ENCODE measurements around the gene KRTAP10-8.

The KRTAP10-8 gene

GRCh38 chr21:44581158-44581557 lies 30.7 kb upstream of the KRTAP10-8 start:
- no peak for TF ChIP-seq CTCF (IDR thresholded peaks at IDR 0.05; ENCODE audit: borderline replicate concordance, control extremely low read depth, extremely low read depth, insufficient read depth, missing control alignments)
- in situ Hi-C loops (cut with MboI; ENCODE audit: low sequenced_read_pairs, unreplicated experiment) = no loop called here
- DNase-seq (ENCODE audit: low spot score) = no peak

GRCh38 chr21:44582055-44582454 lies 29.8 kb upstream of the KRTAP10-8 start:
- DNase-seq (ENCODE audit: low spot score) = no peak
- in situ Hi-C loops (cut with MboI; ENCODE audit: low sequenced_read_pairs, unreplicated experiment) = no loop called here
- no peak for TF ChIP-seq CTCF (IDR thresholded peaks at IDR 0.05; ENCODE audit: borderline replicate concordance, control extremely low read depth, extremely low read depth, insufficient read depth, missing control alignments)

GRCh38 chr21:44583089-44583799 lies 28.6 kb upstream of the KRTAP10-8 start:
- TF ChIP-seq CTCF (IDR thresholded peaks at IDR 0.05; ENCODE audit: borderline replicate concordance, control extremely low read depth, extremely low read depth, insufficient read depth, missing control alignments) = no peak
- in situ Hi-C loops (cut with MboI; ENCODE audit: low sequenced_read_pairs, unreplicated experiment) = no loop called here
- DNase-seq (ENCODE audit: low spot score) = no peak

- no peak for DNase-seq (ENCODE audit: low spot score)
- in situ Hi-C loops (cut with MboI; ENCODE audit: low sequenced_read_pairs, unreplicated experiment) = no loop called here
- no peak for TF ChIP-seq CTCF (IDR thresholded peaks at IDR 0.05; ENCODE audit: borderline replicate concordance, control extremely low read depth, extremely low read depth, insufficient read depth, missing control alignments)
These were observed 28.1 kb upstream of the KRTAP10-8 start for GRCh38 chr21:44583800-44584147.

GRCh38 chr21:44585892-44586291 lies 26.0 kb upstream of the KRTAP10-8 start:
- in situ Hi-C loops (cut with MboI; ENCODE audit: low sequenced_read_pairs, unreplicated experiment) = no loop called here
- no peak for TF ChIP-seq CTCF (IDR thresholded peaks at IDR 0.05; ENCODE audit: borderline replicate concordance, control extremely low read depth, extremely low read depth, insufficient read depth, missing control alignments)
- no peak for DNase-seq (ENCODE audit: low spot score)

- no peak for DNase-seq (ENCODE audit: low spot score)
- in situ Hi-C loops (cut with MboI; ENCODE audit: low sequenced_read_pairs, unreplicated experiment) = no loop called here
- TF ChIP-seq CTCF (IDR thresholded peaks at IDR 0.05; ENCODE audit: borderline replicate concordance, control extremely low read depth, extremely low read depth, insufficient read depth, missing control alignments) = no peak
These were observed 22.8 kb upstream of the KRTAP10-8 start for GRCh38 chr21:44589094-44589493.
